HG02884 (cell line): ENCODE measurements around the gene PAK1IP1.
"Not testable (repeated sequence)": the region's sequence is repeated elsewhere in the genome, so short reads cannot be mapped to it uniquely, and the experiment has no call there.

ENCODE experiments used
- ATAC-seq: cut with Tn5 transposase; IDR thresholded peaks from one replicate; pipeline ENCODE4 v1.9.1; 2021; ENCODE audit warnings: mild to moderate bottlenecking, moderate library complexity; ENCODE audit not compliant: unreplicated experiment

PAK1IP1 gene, protein sequence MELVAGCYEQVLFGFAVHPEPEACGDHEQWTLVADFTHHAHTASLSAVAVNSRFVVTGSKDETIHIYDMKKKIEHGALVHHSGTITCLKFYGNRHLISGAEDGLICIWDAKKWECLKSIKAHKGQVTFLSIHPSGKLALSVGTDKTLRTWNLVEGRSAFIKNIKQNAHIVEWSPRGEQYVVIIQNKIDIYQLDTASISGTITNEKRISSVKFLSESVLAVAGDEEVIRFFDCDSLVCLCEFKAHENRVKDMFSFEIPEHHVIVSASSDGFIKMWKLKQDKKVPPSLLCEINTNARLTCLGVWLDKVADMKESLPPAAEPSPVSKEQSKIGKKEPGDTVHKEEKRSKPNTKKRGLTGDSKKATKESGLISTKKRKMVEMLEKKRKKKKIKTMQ

GRCh38 chr6:10694302-10695085 lies at the start of gene PAK1IP1, which contains the start of gene C6orf52:
PAK1IP1 (plus strand) TSS chr6:10694972; CDS start chr6:10694986, 14 bp downstream.
C6orf52 (minus strand) TSS chr6:10694616; CDS start chr6:10687550, 7,066 bp downstream.
- peak; percentile 97 for ATAC-seq

GRCh38 chr6:10655508-10656055 lies 39.2 kb upstream of the PAK1IP1 start:
- ATAC-seq: no peak

DNA sequence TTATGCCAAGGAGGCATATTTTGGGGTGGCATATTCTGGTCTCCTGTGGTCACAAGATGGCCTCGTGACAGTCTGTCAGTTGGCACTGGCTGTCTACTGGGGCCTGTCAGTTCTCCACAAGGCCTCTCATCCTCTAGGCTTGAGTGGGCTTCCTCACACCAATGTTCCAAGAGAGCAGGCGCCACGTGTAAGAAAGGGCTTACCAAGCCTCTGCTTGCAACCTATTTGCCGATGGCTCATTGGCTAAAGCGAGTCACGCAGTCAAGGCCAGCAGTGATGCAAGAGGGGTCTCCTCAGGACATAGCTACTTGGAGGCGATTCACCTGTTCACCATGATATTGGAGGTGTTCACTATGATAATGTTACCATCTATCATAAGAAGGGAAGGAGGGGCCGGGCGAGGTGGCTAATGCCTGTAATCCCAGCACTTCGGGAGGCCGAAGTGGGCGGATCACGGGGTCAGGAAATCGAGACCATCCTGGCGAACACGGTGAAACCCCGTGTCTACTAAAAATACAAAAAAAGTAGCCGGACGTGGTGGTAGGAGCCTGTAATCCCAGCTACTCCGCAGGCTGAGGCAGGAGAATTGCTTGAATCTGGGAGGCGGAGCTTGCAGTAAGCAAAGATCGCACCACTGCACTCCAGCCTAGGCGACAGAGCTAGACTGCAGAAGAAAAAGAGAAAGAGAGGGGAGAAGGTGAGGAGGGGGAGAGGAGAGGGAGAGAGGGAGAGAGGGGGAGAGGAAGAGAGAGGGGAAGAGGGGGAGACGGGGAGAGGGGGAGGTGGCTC lies 35.7 kb upstream of the PAK1IP1 start:
- no peak for ATAC-seq

DNA sequence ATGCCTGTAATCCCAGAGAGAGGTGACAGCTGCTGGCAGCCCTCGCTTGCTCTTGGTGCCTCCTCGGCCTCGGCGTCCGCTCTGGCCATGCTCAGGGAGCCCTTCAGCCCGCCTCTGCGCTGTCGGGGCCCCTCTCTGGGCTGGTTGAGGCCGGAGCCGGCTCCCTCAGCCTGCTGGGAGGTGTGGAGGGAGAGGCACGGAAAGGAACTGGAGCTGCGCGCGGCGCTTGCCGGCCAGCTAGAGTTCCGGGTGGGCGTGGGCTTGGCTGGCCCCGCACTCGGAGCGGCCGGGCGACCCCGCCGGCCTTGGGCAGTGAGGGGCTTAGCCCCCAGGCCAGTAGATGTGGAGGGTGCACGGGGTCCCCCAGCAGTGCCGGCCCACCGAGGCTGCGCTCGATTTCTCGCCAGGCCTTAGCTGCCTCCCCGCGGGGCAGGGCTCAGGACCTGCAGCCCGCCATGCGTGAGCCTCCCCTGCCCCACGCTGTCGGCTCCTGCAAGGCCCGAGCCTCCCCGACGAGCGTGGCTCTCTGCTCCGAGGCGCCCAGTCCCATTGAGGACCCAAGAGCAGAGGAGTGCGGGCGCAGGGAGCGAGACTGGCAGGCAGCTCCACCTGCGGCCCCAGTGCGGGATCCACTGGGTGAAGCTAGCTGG lies 34.9 kb upstream of the PAK1IP1 start:
- ATAC-seq: no peak

DNA sequence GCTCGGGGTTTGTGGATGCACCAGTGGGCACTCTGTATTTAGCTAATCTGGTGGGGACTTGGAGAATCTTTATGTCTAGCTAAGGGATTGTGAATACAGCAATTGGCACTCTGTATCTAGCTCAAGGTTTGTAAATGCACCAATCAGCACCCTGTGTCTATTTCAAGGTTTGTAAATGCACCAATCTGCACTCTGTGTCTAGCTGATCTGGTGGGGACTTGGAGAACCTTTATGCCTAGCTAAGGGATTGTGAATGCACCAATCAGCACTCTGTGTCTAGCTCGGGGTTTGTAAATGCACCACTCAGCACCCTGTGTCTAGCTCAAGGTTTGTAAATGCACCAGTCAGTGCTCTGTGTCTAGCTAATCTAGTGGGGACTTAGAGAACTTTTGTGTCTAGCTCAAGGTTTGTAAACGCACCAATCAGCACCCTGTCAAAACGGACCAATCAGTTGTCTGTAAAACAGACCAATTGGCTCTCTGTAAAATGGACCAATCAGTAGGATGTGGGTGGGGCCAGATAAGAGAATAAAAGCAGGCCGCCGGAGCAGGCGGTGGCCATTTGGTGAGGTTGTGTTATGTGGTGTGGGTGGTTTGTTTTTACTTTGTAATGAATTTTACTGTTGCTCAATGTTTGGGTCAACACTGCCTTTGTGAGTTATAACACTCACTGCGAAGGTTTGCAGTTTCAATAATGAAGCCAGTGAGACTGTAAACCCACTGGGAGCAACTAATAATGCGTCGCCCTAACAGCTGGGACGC lies 34.2 kb upstream of the PAK1IP1 start:
- not testable (repeated sequence) for ATAC-seq

- no peak for ATAC-seq
Observed at GRCh38 chr6:10662207-10662606, 32.6 kb upstream of the PAK1IP1 start.

- ATAC-seq: no peak
Observed at GRCh38 chr6:10662742-10663141, 32.0 kb upstream of the PAK1IP1 start.

DNA sequence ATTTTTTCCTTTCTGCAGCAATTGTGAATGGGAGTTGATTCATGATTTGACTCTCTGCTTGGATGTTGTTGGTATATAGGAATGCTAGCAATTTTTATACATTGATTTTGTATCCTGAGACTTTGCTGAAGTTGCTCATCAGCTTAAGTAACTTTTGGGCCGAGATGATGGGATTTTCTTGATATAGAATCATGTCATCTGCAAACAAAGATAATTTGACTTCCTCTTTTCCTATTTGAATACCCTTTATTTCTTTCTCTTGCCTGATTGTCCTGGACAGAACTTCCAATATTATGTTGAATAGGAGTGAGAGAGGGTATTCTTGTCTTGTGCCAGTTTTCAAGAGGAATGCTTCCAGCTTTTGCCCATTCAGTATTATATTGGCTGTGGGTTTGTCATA lies 29.2 kb upstream of the PAK1IP1 start:
- ATAC-seq: not testable (repeated sequence)

GRCh38 chr6:10668126-10668917 lies 26.4 kb upstream of the PAK1IP1 start:
- ATAC-seq: no peak

- no peak for ATAC-seq
Observed at GRCh38 chr6:10676403-10676802, 18.4 kb upstream of the PAK1IP1 start.

GRCh38 chr6:10678456-10678855 lies 16.3 kb upstream of the PAK1IP1 start:
- ATAC-seq: no peak

DNA sequence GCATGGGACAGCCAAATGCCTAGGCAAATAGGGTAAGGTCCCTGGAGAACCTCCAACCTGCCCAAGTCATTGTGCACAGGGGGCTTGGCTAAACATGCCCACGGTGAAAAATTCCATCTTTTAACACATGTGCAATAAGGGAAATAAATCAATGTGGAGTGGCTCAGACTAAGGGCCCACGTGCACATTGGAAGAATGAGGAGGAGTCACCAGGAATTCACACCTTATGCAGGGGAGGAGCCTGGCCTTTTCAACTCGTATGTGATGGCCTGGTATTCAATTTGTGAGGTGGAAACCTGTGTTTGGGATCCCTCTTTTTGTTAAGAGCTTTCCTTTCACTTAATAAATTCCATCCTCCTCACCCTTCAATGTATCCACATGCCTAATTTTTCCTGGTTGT lies 13.0 kb upstream of the PAK1IP1 start:
- ATAC-seq: no peak

DNA sequence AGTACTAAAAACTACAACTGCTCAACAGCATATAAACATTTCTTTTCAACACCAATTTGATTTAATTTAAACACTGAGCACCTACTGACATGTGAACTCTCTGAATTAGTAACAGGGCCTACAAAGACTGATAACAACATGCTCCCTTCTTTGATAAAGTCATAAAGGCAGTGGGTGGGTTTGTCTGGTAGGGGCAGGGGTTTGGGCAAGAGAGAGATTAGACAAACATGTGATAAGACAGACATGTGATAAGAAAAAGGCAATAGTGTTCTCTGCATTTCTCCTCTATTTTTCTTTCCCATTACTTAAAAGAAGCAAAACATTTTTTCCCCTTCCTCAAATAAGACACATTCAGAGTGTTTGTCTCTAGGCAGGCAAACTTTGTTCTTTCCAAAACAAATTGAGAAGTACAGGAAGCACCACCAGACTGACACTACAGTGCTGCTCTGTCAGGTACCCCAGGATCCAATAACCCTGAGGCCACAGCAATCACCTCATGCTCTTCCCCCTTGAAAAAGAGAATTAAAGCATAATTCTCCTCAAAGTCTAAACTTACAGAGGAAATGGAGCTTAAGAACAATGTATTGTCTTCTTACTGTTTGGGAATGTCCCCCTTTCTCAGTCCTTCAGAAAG lies 12.3 kb upstream of the PAK1IP1 start:
- ATAC-seq: no peak

DNA sequence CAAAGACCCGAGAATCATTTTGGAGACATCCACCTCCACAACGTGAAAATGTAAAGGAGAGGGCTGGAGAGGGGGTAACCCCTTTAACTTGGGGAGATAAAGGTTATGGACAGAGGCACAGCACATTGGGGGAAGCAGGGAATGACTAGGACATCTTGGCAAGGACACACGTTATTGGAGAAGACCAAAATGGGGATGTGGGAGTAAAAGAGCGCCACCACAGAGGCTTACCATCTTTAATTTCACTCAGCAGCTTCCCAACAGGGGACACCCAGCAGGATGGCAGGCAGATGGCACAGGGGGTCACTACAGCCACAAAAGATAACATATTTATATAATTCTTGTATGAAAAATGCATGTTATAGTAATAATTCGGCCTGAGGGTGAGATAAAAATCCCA lies 10.2 kb upstream of the PAK1IP1 start:
- ATAC-seq: no peak

DNA sequence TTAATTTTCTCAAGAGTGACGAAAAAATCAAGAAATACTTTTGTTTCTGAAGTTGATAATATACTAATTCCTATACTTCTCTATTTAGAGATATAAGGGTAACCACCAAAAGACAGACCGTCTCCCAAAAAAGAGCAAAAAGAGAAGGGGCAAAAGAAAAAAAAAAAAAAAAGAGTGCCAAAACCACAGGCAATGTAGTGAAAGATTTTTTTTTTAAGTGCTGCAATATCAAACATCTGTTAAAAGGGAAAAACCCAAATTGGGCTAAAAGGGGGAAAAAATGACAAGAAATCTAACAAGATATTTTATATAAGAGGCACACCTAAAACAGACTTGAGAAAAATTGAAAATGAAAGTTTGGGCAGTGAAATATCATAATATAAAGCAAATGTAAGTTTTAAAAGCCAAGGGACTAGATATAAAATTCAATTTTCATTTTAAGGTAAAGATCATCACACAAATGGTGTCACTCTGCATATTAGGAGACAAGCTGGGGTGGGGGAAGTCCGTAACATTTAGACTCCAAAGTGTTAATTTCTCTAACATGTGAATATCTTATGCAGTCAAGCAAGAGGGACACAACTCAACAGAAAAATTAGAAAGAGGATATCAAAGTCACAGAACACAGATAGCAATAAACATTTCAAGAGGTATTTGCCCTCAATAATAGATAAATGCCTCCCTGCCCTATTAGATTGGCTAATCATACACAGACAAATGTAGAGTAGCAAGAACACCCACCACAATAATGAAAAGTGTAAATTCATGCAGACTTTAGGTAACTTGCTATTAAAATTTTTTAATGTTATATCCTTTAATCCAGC lies 9.5 kb upstream of the PAK1IP1 start:
- no peak for ATAC-seq

GRCh38 chr6:10686901-10687300 lies 7.9 kb upstream of the PAK1IP1 start:
- no peak for ATAC-seq

DNA sequence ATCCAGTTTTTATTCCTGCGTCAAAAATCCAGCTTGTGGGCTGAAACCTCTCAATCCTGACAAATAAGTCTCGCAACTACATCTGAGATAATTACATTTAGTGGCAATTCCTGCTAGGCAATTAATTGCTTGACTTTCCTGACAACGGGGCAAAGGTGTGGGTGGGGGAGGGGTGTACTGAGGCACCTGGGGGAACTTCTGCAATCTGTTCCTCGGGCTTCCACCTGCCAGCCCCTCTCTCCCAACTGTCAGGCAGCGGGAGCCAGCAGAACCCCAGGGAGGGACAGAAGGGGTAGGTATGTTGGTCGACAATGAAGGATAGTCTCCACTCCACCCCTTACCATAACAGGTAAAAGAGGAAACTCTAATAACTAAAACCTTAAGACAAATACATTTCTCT lies 7.2 kb upstream of the PAK1IP1 start:
- ATAC-seq: no peak
